ENCODE results near the gene APOA4. TPM values are rescaled to one million over a fixed set of nuclear protein-coding genes. Genes with fewer than 3 reads are reported as not detected.

The APOA4 gene
- total and polyA plus RNA-seq, 2 of the 13 experiments (the other 11 are each of a cell fraction or from before 2014, with no cell fraction given) = 3.8 to 7.2 TPM

DNA sequence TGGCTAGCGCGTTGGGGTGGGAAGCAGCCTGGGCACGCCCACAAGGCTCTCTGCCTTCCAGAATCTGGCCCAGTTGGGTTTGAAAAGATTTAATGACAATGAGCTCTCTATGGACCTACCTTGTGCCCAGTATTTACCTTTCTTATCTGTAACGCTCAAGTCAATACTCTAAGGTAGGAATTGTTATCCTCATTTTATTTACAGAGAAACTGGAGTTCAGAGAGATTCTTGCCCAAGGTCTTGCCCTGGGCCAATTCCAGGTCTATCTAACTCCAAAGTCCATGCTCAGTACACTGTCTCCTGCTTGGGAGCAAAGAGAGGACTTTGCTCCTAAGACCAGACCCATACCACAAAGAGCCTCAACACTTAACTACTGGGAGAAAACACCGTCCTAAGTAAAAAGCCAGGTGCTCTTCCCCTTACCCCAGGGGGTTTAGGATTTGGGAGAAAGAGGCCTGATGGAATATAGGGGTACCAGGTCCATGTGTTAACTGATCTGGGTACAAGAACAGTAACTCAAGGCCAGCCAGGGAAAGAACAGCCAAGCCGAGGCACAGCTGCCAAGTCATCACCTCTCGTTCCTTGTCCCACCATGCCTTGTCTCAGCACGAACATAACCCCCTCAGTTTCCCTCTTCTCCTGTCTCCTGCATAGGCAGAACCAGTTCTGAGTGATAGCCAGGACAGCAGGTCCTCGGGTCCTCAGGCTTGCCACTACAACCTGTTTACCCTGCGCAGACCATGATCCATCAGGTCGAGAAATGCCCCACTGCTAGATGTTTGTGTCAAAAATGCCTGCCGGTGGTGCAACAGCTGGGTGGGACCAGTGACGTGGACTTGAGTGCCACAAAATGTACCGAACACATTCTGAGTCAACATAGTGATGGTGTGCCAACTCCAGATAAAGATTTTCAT lies 14.6 kb downstream of the APOA4 start:
- peak overlapping the region; percentile 84 for H3K9ac ChIP-seq (ENCODE audit: insufficient read depth, low read depth, low read length)
- TF ChIP-seq, protein P1, sequence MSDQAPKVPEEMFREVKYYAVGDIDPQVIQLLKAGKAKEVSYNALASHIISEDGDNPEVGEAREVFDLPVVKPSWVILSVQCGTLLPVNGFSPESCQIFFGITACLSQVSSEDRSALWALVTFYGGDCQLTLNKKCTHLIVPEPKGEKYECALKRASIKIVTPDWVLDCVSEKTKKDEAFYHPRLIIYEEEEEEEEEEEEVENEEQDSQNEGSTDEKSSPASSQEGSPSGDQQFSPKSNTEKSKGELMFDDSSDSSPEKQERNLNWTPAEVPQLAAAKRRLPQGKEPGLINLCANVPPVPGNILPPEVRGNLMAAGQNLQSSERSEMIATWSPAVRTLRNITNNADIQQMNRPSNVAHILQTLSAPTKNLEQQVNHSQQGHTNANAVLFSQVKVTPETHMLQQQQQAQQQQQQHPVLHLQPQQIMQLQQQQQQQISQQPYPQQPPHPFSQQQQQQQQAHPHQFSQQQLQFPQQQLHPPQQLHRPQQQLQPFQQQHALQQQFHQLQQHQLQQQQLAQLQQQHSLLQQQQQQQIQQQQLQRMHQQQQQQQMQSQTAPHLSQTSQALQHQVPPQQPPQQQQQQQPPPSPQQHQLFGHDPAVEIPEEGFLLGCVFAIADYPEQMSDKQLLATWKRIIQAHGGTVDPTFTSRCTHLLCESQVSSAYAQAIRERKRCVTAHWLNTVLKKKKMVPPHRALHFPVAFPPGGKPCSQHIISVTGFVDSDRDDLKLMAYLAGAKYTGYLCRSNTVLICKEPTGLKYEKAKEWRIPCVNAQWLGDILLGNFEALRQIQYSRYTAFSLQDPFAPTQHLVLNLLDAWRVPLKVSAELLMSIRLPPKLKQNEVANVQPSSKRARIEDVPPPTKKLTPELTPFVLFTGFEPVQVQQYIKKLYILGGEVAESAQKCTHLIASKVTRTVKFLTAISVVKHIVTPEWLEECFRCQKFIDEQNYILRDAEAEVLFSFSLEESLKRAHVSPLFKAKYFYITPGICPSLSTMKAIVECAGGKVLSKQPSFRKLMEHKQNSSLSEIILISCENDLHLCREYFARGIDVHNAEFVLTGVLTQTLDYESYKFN (CRISPR knock-in tag; conservative IDR thresholded peaks at IDR 0.05) = peak; percentile 99
- TF ChIP-seq, protein P2, sequence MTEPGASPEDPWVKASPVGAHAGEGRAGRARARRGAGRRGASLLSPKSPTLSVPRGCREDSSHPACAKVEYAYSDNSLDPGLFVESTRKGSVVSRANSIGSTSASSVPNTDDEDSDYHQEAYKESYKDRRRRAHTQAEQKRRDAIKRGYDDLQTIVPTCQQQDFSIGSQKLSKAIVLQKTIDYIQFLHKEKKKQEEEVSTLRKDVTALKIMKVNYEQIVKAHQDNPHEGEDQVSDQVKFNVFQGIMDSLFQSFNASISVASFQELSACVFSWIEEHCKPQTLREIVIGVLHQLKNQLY (CRISPR knock-in tag; IDR thresholded peaks at IDR 0.05) = peak; percentile 84
- no peak for TF ChIP-seq MZF1 (CRISPR knock-in tag; IDR thresholded peaks at IDR 0.05; ENCODE audit: borderline replicate concordance)
- TF ChIP-seq, protein P3, sequence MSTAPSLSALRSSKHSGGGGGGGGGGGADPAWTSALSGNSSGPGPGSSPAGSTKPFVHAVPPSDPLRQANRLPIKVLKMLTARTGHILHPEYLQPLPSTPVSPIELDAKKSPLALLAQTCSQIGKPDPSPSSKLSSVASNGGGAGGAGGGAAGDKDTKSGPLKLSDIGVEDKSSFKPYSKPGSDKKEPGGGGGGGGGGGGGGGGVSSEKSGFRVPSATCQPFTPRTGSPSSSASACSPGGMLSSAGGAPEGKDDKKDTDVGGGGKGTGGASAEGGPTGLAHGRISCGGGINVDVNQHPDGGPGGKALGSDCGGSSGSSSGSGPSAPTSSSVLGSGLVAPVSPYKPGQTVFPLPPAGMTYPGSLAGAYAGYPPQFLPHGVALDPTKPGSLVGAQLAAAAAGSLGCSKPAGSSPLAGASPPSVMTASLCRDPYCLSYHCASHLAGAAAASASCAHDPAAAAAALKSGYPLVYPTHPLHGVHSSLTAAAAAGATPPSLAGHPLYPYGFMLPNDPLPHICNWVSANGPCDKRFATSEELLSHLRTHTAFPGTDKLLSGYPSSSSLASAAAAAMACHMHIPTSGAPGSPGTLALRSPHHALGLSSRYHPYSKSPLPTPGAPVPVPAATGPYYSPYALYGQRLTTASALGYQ (CRISPR knock-in tag; IDR thresholded peaks at IDR 0.05) = peak; percentile 98
- no peak for TF ChIP-seq PHB2 (IDR thresholded peaks at IDR 0.05; ENCODE audit: partially characterized antibody)
- TF ChIP-seq FOXJ3 (CRISPR knock-in tag; IDR thresholded peaks at IDR 0.05; ENCODE audit: borderline replicate concordance) = peak; percentile 93
- no peak for TF ChIP-seq PRMT3 (CRISPR knock-in tag; IDR thresholded peaks at IDR 0.05; ENCODE audit: borderline replicate concordance, low read depth)
- peak; percentile 100 for TF ChIP-seq HNF4G (IDR thresholded peaks at IDR 0.05; ENCODE audit: borderline replicate concordance, low read depth, low read length)
- TF ChIP-seq HNF4G (CRISPR knock-in tag; IDR thresholded peaks at IDR 0.05; ENCODE audit: borderline replicate concordance, low read depth) = peak; percentile 99
- no peak for TF ChIP-seq MAF1 (CRISPR knock-in tag; IDR thresholded peaks at IDR 0.05; ENCODE audit: borderline replicate concordance)
- peak; percentile 92 for TF ChIP-seq NCOA1 (CRISPR knock-in tag; IDR thresholded peaks at IDR 0.05)
- peak; percentile 30; the same call in 1 of the 2 replicates for TF ChIP-seq LCORL (IDR thresholded peaks at IDR 0.05)
- peak; percentile 78; the same call in 1 of the 2 replicates for TF ChIP-seq LCORL (CRISPR knock-in tag; IDR thresholded peaks at IDR 0.05)
- no peak for TF ChIP-seq CAMTA2 (CRISPR knock-in tag; IDR thresholded peaks at IDR 0.05; ENCODE audit: borderline replicate concordance)
- no peak for TF ChIP-seq ZNF570 (CRISPR knock-in tag; IDR thresholded peaks at IDR 0.05; ENCODE audit: borderline replicate concordance)
- peak; percentile 80 for TF ChIP-seq FOSL2 (CRISPR knock-in tag; IDR thresholded peaks at IDR 0.05)
- TF ChIP-seq ZNF605 (CRISPR knock-in tag; IDR thresholded peaks at IDR 0.05) = peak; percentile 91
- TF ChIP-seq PHF8 (CRISPR knock-in tag; IDR thresholded peaks at IDR 0.05) = peak; percentile 43; the same call in 1 of the 2 replicates

More for the DNA sequence above, 14.6 kb downstream of the APOA4 start:
- peak overlapping the region; percentile 20 to 62 (median 31); a peak in 5 of 6 replicates for H3K4me3 ChIP-seq (replicated peaks in 1 of 3; ENCODE audit: insufficient read depth in 1 of 3, low read depth in 2 of 3, low read length in 3 of 3)
- H3K4me2 ChIP-seq (ENCODE audit: low read depth, low read length) = peak overlapping the region; percentile 84
- H3K4me1 ChIP-seq (ENCODE audit: insufficient read depth, low read length) = peaks cover 86% of the 10 kb centered on the region
- H3K27ac ChIP-seq (ENCODE audit: extremely low read length, insufficient read depth, low read length) = peak overlapping the region; percentile 98
- CTCF ChIA-PET (ENCODE audit: low intra/inter-chr PET ratio, low total read pairs) = no interaction called here
- no peaks in the 10 kb centered on the region for H3K9me3 ChIP-seq (ENCODE audit: low read length)
- no peaks in the 10 kb centered on the region for H3K36me3 ChIP-seq (replicated peaks in 1 of 2; ENCODE audit: control insufficient read depth in 1 of 2, insufficient read depth in 2 of 2, low read length in 2 of 2)
- no peak overlapping the region for H2AFZ ChIP-seq (ENCODE audit: low read length)
- no peaks in the 10 kb centered on the region for H3K79me2 ChIP-seq (ENCODE audit: insufficient read depth, low read length)
- peak; percentile 98 for DNase-seq (ENCODE audit: low spot score)
- peak; percentile 92 for ATAC-seq
- no peaks in the 10 kb centered on the region for H4K20me1 ChIP-seq (ENCODE audit: insufficient read depth, low read length)
- intact Hi-C loops (cut with micrococcal nuclease; ENCODE audit: unreplicated experiment) (loop anchor here (1.0 kb wide), 2 partner anchors 16 to 21 kb away; partner anchors contain the start of gene APOC3), in situ Hi-C loops (cut with HindIII; ENCODE audit: extremely low pct_ligation_motif_present, low pct_unique_long_range_greater_than_20kb) (no loop called here)
- WGBS (ENCODE audit: low lambda C conversion rate) = under 1% methylated on average over 12 of the region's 14 CpGs
- POLR2A ChIA-PET = interaction anchor here (0.7 to 8.5 kb wide), 14 partner anchors 8 to 288 kb away, joined by 3 to 778 read pairs (median 5); partner anchors contain the start of genes APOA1, APOA4, APOA5 and APOC3
- TSS peak; percentile 98 for BruUV-seq (replicated peaks)
- peak; percentile 97 for FAIRE-seq
- H3K27me3 ChIP-seq (ENCODE audit: control insufficient read depth in 1 of 2, insufficient read depth in 2 of 2, low read length in 2 of 2) = no peaks in the 10 kb centered on the region

All from HepG2 (cell line).